Measurements from ENCODE around the gene TUBGCP3.
"Not testable (repeated sequence)": the region's sequence is repeated elsewhere in the genome, so short reads cannot be mapped to it uniquely, and the experiment has no call there.

The TUBGCP3 gene

GRCh38 chr13:112530861-112531260, 57.1 kb downstream of the TUBGCP3 start:
- DNase-seq (ENCODE audit: low spot score): no peak

DNA sequence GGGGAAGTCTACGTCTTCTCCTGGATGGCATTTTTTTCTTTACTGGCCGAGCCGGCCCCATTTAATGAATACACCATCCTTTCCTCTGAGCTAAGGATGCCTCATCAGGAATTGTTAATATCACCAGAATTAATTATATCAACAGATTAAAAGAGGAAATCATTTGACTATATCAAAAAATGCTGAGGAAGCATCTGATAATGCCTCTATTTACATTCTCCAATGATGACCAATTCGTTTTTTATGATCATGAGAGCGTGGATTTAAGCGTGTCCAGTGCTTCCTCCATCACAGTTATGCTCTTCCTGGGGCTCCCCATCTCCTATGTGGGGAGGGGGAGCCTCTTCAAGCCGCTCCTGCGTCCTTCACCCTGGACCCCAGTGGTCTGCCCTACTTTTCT, 58.7 kb downstream of the TUBGCP3 start:
- DNase-seq (ENCODE audit: low spot score): no peak

GRCh38 chr13:112526146-112526853, 61.7 kb downstream of the TUBGCP3 start:
- DNase-seq (ENCODE audit: low spot score): no peak

- no peak for DNase-seq (ENCODE audit: low spot score)
Observed at GRCh38 chr13:112525356-112525945, 62.5 kb downstream of the TUBGCP3 start.

DNA sequence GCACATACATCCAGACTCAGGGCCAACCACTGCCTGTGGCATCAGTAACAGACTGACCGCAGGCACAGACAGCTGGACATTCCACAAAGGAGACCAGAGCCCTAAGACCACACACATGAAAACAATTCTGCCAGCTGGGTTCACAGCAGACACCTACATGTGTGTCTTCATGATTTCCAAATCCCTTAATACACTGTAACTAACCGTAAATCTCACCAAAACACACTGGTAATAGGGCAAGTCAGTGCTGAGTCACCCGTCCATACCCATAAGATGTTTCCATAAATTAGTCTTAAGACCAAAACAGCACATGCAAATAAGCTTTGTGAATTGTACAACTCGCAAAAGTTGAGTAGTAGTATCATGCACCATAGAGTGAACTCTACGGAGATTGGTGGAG, 65.4 kb downstream of the TUBGCP3 start:
- no peak for DNase-seq (ENCODE audit: low spot score)

DNA sequence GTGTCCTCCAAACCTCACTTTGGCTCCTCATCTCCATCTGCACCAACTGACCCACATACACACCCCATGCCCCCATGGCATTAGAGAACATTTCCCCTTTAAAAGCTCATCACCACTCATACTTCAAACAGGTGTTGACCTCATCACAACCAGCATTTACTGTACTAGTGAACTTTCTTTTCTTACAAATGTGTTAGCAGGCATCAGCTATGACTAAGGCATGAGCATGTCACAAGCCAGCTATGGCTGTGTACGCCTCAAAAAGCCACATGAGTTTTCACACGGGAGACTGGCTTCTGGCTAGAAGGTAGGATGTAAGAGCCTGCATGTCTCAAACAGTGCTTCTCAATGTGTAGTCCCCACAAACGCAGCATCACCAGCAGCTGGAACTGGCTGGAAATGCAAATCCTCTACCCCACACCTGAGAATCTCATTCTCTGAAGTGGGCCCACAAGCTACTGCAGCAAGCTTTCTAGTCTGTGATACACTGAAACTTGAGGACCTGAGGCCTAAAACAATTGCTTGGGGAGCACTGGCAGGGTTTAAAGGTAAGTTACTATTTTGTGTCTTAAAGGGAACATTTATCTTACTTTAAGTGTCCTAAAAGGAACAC, 66.8 kb downstream of the TUBGCP3 start:
- no peak for DNase-seq (ENCODE audit: low spot score)

DNA sequence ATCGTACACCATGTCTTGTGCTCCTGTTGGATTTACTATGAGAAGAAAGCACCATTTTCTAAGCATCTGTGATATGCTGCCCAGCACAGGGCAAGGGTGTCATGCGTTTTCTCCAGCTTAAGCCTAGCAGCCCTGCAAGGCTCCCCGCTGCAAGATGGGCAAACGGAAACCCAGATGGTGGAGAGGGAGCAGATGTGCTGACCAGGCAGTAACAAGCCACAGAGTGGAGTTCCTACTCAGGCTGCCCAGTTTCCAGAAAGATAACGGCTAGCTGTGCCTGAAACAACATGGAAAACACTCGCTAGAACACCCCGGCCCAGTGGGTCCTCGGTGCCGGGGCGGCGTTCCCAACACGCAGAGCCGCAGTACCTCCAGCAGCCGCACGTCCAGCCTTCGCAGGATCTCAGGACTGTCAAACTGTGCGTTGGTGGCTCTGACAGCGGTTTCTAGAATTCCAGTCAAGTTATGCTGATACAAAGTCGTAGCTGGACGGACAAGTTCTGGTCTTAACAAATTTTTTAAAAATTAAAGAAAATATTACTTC, 68.4 kb downstream of the TUBGCP3 start:
- DNase-seq (ENCODE audit: low spot score): no peak

DNA sequence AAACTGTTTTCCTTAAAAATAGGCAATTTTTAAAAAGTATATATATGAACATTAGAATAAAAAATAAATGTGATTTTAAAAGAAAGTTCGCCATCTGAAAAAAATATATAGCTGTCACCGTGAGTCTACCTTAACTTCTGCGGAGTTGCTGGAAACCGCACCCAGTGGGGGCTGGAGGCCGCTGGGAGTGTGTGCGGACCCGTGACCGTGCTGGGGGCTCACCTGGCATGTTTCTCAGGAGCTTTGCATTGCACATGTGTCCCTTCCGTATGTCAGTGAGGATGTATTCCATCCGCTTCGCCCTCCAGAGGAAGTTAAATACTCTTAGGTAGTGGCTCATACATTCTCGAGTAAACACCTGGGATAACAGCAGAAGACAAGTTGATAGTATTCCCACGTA, 71.7 kb downstream of the TUBGCP3 start:
- no peak for DNase-seq (ENCODE audit: low spot score)

- no peak for DNase-seq (ENCODE audit: low spot score)
Observed at GRCh38 chr13:112513761-112514160, 74.2 kb downstream of the TUBGCP3 start.

DNA sequence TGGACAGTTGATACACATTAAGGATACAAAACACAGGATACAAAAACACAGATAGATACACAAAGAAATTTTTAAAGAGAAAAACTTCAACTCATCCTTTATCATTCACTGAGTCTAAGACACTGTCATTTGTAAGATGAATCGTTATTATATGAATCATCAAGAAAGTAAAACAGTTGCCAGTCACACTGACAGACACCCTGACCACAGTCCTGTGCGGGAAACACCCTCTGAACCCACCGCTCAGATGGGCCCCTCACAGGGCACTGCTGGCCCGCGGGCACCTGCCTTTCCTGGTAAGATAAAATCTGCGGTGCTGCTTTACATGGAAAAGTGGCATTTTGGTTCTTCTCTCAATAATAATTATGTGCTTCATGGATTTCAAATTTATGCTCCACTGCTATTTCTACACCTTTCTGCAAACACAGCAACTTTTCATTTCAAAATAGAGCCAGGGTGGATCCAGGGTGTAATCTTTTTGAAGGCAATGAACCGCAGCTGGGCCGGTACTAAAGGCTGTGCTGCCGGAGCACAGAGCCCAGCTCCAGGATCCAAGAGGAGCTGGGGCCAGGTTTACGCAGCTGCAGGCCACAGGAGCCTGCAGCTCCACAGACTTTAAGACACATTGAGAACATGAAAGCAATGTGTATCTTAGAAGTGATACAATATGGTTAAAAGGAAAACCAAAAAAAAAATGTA, 76.8 kb downstream of the TUBGCP3 start:
- no peak for DNase-seq (ENCODE audit: low spot score)

DNA sequence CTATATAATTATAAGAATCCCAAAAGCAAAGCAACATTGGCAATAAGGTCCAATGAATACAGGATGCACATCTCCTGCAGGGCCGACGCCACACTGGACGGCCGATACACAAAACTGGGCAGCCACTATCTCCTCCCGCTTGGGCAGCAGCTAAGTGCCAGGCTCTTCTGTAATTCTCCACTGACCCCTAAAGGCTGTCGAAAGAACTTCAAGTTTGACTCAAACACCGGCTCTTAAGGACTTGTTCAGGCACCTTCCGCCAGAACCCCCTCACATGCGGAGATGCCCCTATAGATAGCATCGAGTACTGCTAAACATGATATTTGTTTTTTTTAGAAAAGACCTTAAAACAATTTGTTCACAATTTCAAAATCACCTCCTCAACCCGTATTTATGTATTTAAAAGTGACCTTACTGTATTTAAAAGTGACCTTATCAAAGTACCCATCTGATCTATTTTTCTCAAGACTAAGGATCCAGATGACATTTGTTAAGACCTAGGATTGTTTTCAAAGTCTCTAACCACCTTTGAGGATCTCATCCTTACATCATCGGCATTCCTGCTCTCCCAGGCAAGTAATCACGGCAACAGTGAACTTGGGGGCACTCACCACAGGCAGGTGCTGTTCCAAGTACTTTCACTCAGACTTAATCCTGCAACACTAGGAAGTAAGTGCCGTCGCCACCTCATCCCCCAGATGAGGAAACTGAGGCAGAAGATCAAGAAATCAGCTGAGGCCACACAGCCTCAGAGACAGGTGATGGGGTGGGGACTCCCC, 77.8 kb downstream of the TUBGCP3 start:
- DNase-seq (ENCODE audit: low spot score): peak; percentile 35

- no peak for DNase-seq (ENCODE audit: low spot score)
Observed at GRCh38 chr13:112509190-112509589, 78.8 kb downstream of the TUBGCP3 start.

- DNase-seq (ENCODE audit: low spot score): no peak
Observed at GRCh38 chr13:112506046-112506445, 81.9 kb downstream of the TUBGCP3 start.

- DNase-seq (ENCODE audit: low spot score): no peak
Observed at GRCh38 chr13:112496166-112496565, 91.8 kb downstream of the TUBGCP3 start.

GRCh38 chr13:112495465-112495864, 92.5 kb downstream of the TUBGCP3 start:
- no peak for DNase-seq (ENCODE audit: low spot score)

- DNase-seq (ENCODE audit: low spot score): no peak
Observed at GRCh38 chr13:112489199-112489598, 98.8 kb downstream of the TUBGCP3 start.

DNA sequence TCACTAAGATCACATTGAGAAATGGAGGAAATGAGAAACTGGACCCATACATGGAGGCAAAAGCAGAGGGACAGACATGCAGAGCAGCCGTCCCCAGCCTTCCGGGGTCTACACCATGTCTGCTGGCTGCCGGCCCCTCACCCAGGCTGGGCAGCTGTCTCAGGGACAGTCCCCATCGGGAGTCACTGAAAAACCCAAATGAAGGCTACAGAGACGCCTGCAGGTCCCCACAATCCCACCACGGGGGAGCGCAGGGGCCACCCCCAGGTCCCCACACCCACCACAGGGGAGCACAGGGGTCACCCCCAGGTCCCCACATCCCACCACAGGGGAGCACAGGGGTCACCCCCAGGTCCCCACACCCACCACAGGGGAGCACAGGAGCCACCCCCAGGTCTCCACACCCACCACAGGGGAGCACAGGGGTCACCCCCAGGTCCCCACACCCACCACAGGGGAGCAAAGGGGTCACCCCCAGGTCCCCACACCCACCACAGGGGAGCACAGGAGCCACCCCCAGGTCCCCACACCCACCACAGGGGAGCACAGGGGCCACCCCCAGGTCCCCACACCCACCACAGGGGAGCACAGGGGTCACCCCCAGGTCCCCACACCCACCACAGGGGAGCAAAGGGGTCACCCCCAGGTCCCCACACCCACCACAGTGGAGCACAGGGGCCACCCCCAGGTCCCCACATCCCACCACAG, 99.5 kb downstream of the TUBGCP3 start:
- not testable (repeated sequence) for DNase-seq (ENCODE audit: low spot score)

GRCh38 chr13:112487127-112487517, 100.8 kb downstream of the TUBGCP3 start:
- DNase-seq (ENCODE audit: low spot score): no peak

- no peak for DNase-seq (ENCODE audit: low spot score)
Observed at GRCh38 chr13:112486386-112487126, 101.4 kb downstream of the TUBGCP3 start.

DNA sequence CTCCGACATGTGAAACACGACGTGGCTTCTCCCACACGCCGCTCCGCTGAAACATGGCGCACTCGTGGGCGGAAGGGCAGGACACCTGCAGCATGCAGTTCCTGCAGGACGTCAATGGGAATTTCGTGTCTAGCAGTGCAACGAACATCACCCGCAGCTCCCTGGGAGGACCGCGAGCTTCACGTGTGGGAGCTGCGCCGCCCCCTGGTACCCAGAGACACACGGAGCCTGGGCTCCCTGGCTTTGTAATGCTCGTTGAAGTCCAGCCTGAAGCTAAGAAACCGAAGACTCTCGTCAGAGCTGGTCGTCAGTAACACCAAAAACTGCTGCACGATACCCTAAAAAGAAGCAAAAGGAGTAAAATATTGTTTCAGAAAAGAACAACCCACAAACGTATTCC, 102.1 kb downstream of the TUBGCP3 start:
- DNase-seq (ENCODE audit: low spot score): not testable (repeated sequence)
